H9 (cell line): ENCODE measurements around the gene ORC1. TPM values are rescaled to one million over a fixed set of nuclear protein-coding genes. Genes with fewer than 3 reads are reported as not detected.
A peak's percentile ranks its signal among the peaks of the same experiment; 100 is the strongest.

Experiments
- DNase-seq: peaks from one replicate; pipeline ENCODE4 v3.0.0-alpha.2; 2017
- H2AFZ ChIP-seq: one replicate; pipeline ENCODE4 v1.6.1; 2013; ENCODE audit warnings: mild to moderate bottlenecking, low read length, control low read depth, moderate library complexity
- H2AK5ac ChIP-seq: 2 replicates; pipeline ENCODE4 v1.6.1; 2013; ENCODE audit warnings: low read length, control low read depth, mixed read lengths; ENCODE audit not compliant: insufficient read length
- H2BK120ac ChIP-seq: one replicate; pipeline ENCODE4 v1.6.1; 2013; ENCODE audit warnings: low read depth, mild to moderate bottlenecking, low read length, control low read depth, inconsistent platforms; ENCODE audit not compliant: poor library complexity, severe bottlenecking
- H2BK12ac ChIP-seq: 2 replicates; pipeline ENCODE4 v1.6.1; 2013; ENCODE audit warnings: low read length, control low read depth, mixed read lengths, low read depth; ENCODE audit not compliant: insufficient read length
- H2BK15ac ChIP-seq: 2 replicates; pipeline ENCODE4 v1.6.1; 2013; ENCODE audit warnings: low read depth, low read length, control low read depth
- H2BK20ac ChIP-seq: one replicate; pipeline ENCODE4 v1.6.1; 2013; ENCODE audit warnings: low read depth, mild to moderate bottlenecking, low read length, control low read depth, inconsistent platforms; ENCODE audit not compliant: poor library complexity, severe bottlenecking
- H2BK5ac ChIP-seq: 2 replicates; pipeline ENCODE4 v1.6.1; 2013; ENCODE audit warnings: low read length, control low read depth, mixed read lengths; ENCODE audit not compliant: insufficient read length
- H3K14ac ChIP-seq: 2 replicates; pipeline ENCODE4 v1.6.1; 2013; ENCODE audit warnings: low read length, control low read depth; ENCODE audit not compliant: insufficient read depth
- H3K18ac ChIP-seq: 2 replicates; pipeline ENCODE4 v1.6.1; 2013; ENCODE audit warnings: low read depth, mild to moderate bottlenecking, mixed read lengths, low read length, control low read depth; ENCODE audit not compliant: insufficient read length
- H3K23ac ChIP-seq: 2 replicates; pipeline ENCODE4 v1.6.1; 2013; ENCODE audit warnings: low read length, control low read depth, mixed read lengths, low read depth; ENCODE audit not compliant: insufficient read length
- H3K23me2 ChIP-seq: 2 replicates; pipeline ENCODE4 v1.6.1; 2013; ENCODE audit warnings: low read depth, mild to moderate bottlenecking, mixed read lengths, low read length, control low read depth; ENCODE audit not compliant: insufficient read length, poor library complexity, severe bottlenecking
- H3K27ac ChIP-seq: 2 replicates; pipeline ENCODE4 v1.5.1; 2013; ENCODE audit warnings: low read length, control low read depth, mixed read lengths, low read depth; ENCODE audit not compliant: insufficient read length
- H3K27me3 ChIP-seq: 2 replicates; pipeline ENCODE4 v1.6.1; 2013; ENCODE audit warnings: low read length, control low read depth, inconsistent platforms; ENCODE audit not compliant: insufficient read depth
- H3K4ac ChIP-seq: 2 replicates; pipeline ENCODE4 v1.6.1; 2013; ENCODE audit warnings: low read depth, mild to moderate bottlenecking, control low read depth, inconsistent platforms, low read length, moderate library complexity
- H3K4me1 ChIP-seq: 2 replicates; pipeline ENCODE4 v1.6.1; 2013; ENCODE audit warnings: low read length, control low read depth, inconsistent platforms; ENCODE audit not compliant: insufficient read depth
- H3K4me2 ChIP-seq: 2 replicates; pipeline ENCODE4 v1.6.1; 2013; ENCODE audit warnings: low read length, control low read depth, mixed read lengths; ENCODE audit not compliant: insufficient read length, insufficient read depth
- H3K56ac ChIP-seq: 2 replicates; pipeline ENCODE4 v1.6.1; 2013; ENCODE audit warnings: low read depth, mild to moderate bottlenecking, mixed read lengths, low read length, control low read depth; ENCODE audit not compliant: insufficient read length
- H3K79me1 ChIP-seq: 2 replicates; pipeline ENCODE4 v1.6.1; 2013; ENCODE audit warnings: low read depth, mild to moderate bottlenecking, moderate library complexity, low read length, control low read depth, inconsistent platforms; ENCODE audit not compliant: insufficient read depth, poor library complexity, severe bottlenecking
- H3K79me2 ChIP-seq: 2 replicates; pipeline ENCODE4 v1.6.1; 2013; ENCODE audit warnings: low read length, control low read depth, inconsistent platforms; ENCODE audit not compliant: insufficient read depth
- H3K9ac ChIP-seq: 2 replicates; pipeline ENCODE4 v1.6.1; 2013; ENCODE audit warnings: low read length, control low read depth, mixed read lengths; ENCODE audit not compliant: insufficient read length; ENCODE audit errors: extremely low read depth
- H3K9me3 ChIP-seq: one replicate; pipeline ENCODE4 v1.6.1; 2013; ENCODE audit warnings: low read depth, low read length, inconsistent platforms; ENCODE audit not compliant: control insufficient read depth
- H3T11ph ChIP-seq: one replicate; pipeline ENCODE4 v1.6.1; 2013; ENCODE audit warnings: mild to moderate bottlenecking, low read length, control low read depth, inconsistent platforms
- H4K20me1 ChIP-seq: one replicate; pipeline ENCODE4 v1.6.1; 2013; ENCODE audit not compliant: control insufficient read depth, insufficient read length, insufficient read depth
- H4K5ac ChIP-seq: 2 replicates; pipeline ENCODE4 v1.6.1; 2013; ENCODE audit warnings: low read depth, mild to moderate bottlenecking, mixed read lengths, low read length, control low read depth; ENCODE audit not compliant: insufficient read length
- H4K8ac ChIP-seq: replicated peaks from 2 replicates; pipeline ENCODE4 v1.6.1; 2013; ENCODE audit warnings: low read length, control low read depth, mixed read lengths, low read depth; ENCODE audit not compliant: insufficient read length
- H4K91ac ChIP-seq: 2 replicates; pipeline ENCODE4 v1.6.1; 2013; ENCODE audit warnings: low read depth, mild to moderate bottlenecking, moderate library complexity, mixed read lengths, low read length, control low read depth; ENCODE audit not compliant: insufficient read length
- H3K27ac Mint-ChIP-seq, 3 experiments: 2 replicates in 2 of 3; 3 replicates in 1 of 3; pipeline ENCODE4 v1.8.0; 2020 to 2021; ENCODE audit warnings: mixed read lengths in 3 of 3, mild to moderate bottlenecking in 1 of 3, moderate library complexity in 1 of 3
- H3K27me3 Mint-ChIP-seq: 2 replicates; pipeline ENCODE4 v1.8.0; 2021; ENCODE audit warnings: low read depth, mild to moderate bottlenecking, moderate library complexity, mixed read lengths
- H3K36me3 Mint-ChIP-seq, 3 experiments: 2 replicates in 2 of 3; 3 replicates in 1 of 3; pipeline ENCODE4 v1.8.0; 2020 to 2021; ENCODE audit warnings: low read depth in 3 of 3, mixed read lengths in 3 of 3; ENCODE audit not compliant: insufficient read depth in 1 of 3
- H3K4me1 Mint-ChIP-seq, 2 experiments: 2 replicates each; pipeline ENCODE4 v1.8.0; 2020; ENCODE audit warnings: mixed read lengths in 2 of 2
- H3K4me3 Mint-ChIP-seq, 2 experiments: 2 replicates in 1 of 2; 3 replicates in 1 of 2; pipeline ENCODE4 v1.8.0; 2020 to 2021; ENCODE audit warnings: mild to moderate bottlenecking in 2 of 2, mixed read lengths in 2 of 2, moderate library complexity in 1 of 2
- H3K9me3 Mint-ChIP-seq, 2 experiments: 2 replicates in 1 of 2; 3 replicates in 1 of 2; pipeline ENCODE4 v1.8.0; 2020; ENCODE audit warnings: mild to moderate bottlenecking in 2 of 2, mixed read lengths in 2 of 2, moderate library complexity in 1 of 2
- WGBS: extraction: QIAGEN DNeasy Blood & Tissue Kit; methylation state at CpG from one replicate; pipeline ENCODE4 v1.1.7; 2013; ENCODE audit warnings: missing lambda C conversion rate, low lambda C conversion rate, mixed read lengths; ENCODE audit not compliant: insufficient read length; ENCODE audit errors: extremely low coverage; 5-methylcytosine and 5-hydroxymethylcytosine counted together
- total RNA-seq: library from RNA; stranded (reverse); gene quantifications from 2 replicates; pipeline ENCODE4 v1.2.1, GENCODE V29; 2021
- TF ChIP-seq, protein P1 (sequence below): fragments of 200-600 bp; sonication (generic); conservative IDR thresholded peaks from 3 replicates; pipeline ENCODE4 v1.8.0; 2021; ENCODE audit warnings: antibody characterized with exemption, mild to moderate bottlenecking

ORC1 gene
- total RNA-seq, 1 experiment from 2014 or later: 46.4 TPM

DNA sequence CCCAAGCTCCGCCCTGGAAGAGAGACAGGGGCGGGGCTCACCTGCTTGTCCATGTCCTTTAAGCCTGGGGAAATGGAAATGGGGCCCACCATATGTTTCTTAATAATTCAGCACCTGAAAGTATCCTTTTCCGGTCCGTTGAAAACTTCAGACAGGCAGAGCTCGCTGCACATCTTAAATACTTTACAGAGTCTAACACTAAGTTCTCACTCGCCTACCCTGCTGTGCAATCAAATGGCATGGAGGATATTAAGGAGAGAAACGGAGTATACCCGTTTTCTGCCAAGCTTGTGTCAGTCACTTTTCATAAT, 37.8 kb downstream of the ORC1 start:
- no CpG with 5 or more reads among the region's 8 CpGs for WGBS
- H2BK20ac ChIP-seq: no peak overlapping the region
- peak overlapping the region in 2 of 3 experiments; percentile 48 to 92; a peak in 4 of 7 replicates for H3K27ac Mint-ChIP-seq

More for the DNA sequence above, 37.8 kb downstream of the ORC1 start:
- Histone ChIP-seq H3K79me1 (no peaks in the 10 kb centered on the region), H4K8ac (no peak overlapping the region), H3T11ph (no peak overlapping the region), H2BK120ac (no peak overlapping the region), H4K5ac (no peak overlapping the region), H3K9ac (no peak overlapping the region), H2AK5ac (no peak overlapping the region), H3K27ac (no peak overlapping the region), H4K20me1 (no peaks in the 10 kb centered on the region), H3K14ac (no peak overlapping the region), H3K23ac (no peak overlapping the region), H3K4ac (no peak overlapping the region), H3K56ac (no peak overlapping the region), H3K4me2 (peak overlapping the region; percentile 57), H3K4me1 (no peaks in the 10 kb centered on the region), H3K27me3 (no peaks in the 10 kb centered on the region), H4K91ac (no peak overlapping the region), H3K9me3 (no peaks in the 10 kb centered on the region), H2BK15ac (no peak overlapping the region), H3K23me2 (peaks cover 5% of the 10 kb centered on the region), H2AFZ (no peak overlapping the region), H3K79me2 (no peaks in the 10 kb centered on the region), H2BK5ac (no peak overlapping the region), H3K18ac (no peak overlapping the region), H2BK12ac (no peak overlapping the region)
- Mint-ChIP-seq H3K27me3 (no peaks in the 10 kb centered on the region), H3K4me3 (peak overlapping the region; percentile 89 to 91), H3K9me3 (no peaks in the 10 kb centered on the region), H3K4me1 (peaks cover 28 to 29% of the 10 kb centered on the region in 2 experiments), H3K36me3 (peaks cover 4 to 33% (median 20%) of the 10 kb centered on the region in 3 experiments; a peak in 6 of 7 replicates)
- no peak for DNase-seq
- TF ChIP-seq, protein P1, sequence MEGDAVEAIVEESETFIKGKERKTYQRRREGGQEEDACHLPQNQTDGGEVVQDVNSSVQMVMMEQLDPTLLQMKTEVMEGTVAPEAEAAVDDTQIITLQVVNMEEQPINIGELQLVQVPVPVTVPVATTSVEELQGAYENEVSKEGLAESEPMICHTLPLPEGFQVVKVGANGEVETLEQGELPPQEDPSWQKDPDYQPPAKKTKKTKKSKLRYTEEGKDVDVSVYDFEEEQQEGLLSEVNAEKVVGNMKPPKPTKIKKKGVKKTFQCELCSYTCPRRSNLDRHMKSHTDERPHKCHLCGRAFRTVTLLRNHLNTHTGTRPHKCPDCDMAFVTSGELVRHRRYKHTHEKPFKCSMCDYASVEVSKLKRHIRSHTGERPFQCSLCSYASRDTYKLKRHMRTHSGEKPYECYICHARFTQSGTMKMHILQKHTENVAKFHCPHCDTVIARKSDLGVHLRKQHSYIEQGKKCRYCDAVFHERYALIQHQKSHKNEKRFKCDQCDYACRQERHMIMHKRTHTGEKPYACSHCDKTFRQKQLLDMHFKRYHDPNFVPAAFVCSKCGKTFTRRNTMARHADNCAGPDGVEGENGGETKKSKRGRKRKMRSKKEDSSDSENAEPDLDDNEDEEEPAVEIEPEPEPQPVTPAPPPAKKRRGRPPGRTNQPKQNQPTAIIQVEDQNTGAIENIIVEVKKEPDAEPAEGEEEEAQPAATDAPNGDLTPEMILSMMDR: no peak
